ENCODE data around the gene SLC17A7. TPM values are rescaled to one million over a fixed set of nuclear protein-coding genes. Genes with fewer than 3 reads are reported as not detected.
"Not testable (repeated sequence)": the region's sequence is repeated elsewhere in the genome, so short reads cannot be mapped to it uniquely, and the experiment has no call there.

Gene SLC17A7
- total RNA-seq, 1 donor from 2014 or later = 1.4 TPM

GRCh38 chr19:49469828-49470614 is 28.7 kb upstream of the SLC17A7 start:
- no peak for DNase-seq

GRCh38 chr19:49468746-49469447 is 27.6 kb upstream of the SLC17A7 start:
- DNase-seq = peak; percentile 93

GRCh38 chr19:49468199-49468598 is 26.9 kb upstream of the SLC17A7 start:
- DNase-seq = no peak

GRCh38 chr19:49465371-49465770 is 24.0 kb upstream of the SLC17A7 start:
- DNase-seq = no peak

GRCh38 chr19:49463960-49464740 is 22.8 kb upstream of the SLC17A7 start:
- DNase-seq = no peak

GRCh38 chr19:49462492-49462891 is 21.2 kb upstream of the SLC17A7 start:
- no peak for DNase-seq

GRCh38 chr19:49461656-49462055 is 20.3 kb upstream of the SLC17A7 start:
- no peak for DNase-seq

GRCh38 chr19:49461130-49461529 is 19.8 kb upstream of the SLC17A7 start:
- not testable (repeated sequence) for DNase-seq

- no peak for DNase-seq
Observed at GRCh38 chr19:49459388-49459787, 18.1 kb upstream of the SLC17A7 start.

- no peak for DNase-seq
Observed at GRCh38 chr19:49458567-49458903, 17.2 kb upstream of the SLC17A7 start.

- no peak for DNase-seq
Observed at GRCh38 chr19:49456326-49456725, 15.0 kb upstream of the SLC17A7 start.

- peak; percentile 61 for DNase-seq
Observed at GRCh38 chr19:49455773-49456172, 14.4 kb upstream of the SLC17A7 start.

GRCh38 chr19:49453757-49454240 is 12.5 kb upstream of the SLC17A7 start:
- no peak for DNase-seq

- peak; percentile 99 for DNase-seq
Observed at GRCh38 chr19:49453013-49453756, 11.9 kb upstream of the SLC17A7 start, which contains the start of gene ALDH16A1. ALDH16A1 (plus strand) TSS chr19:49453225; CDS start chr19:49453332, 107 bp downstream.

GRCh38 chr19:49451430-49452181 is 10.3 kb upstream of the SLC17A7 start, which contains the start of gene PIH1D1:
PIH1D1 (minus strand) TSS chr19:49451814; CDS start chr19:49451574, 240 bp downstream.
- peak; percentile 99 for DNase-seq

GRCh38 chr19:49450405-49450804 is 9.1 kb upstream of the SLC17A7 start:
- DNase-seq = no peak

- no peak for DNase-seq
Observed at GRCh38 chr19:49448432-49448786, 7.1 kb upstream of the SLC17A7 start.

GRCh38 chr19:49447485-49448431 is 6.4 kb upstream of the SLC17A7 start:
- DNase-seq = peak; percentile 42

- DNase-seq = no peak
Observed at GRCh38 chr19:49445997-49446396, 4.7 kb upstream of the SLC17A7 start.

All from tongue (tissue), 2 donors.